Cardiac fibroblast (primary cell): ENCODE results near the gene GREB1.

ENCODE experiments used
- DNase-seq, 2 donors: peaks; one replicate each; pipeline versions ENCODE4 v3.0.0 to v3.0.0-alpha.2; 2010; ENCODE audit warnings: low read depth in 2 of 2
- H3K4me3 ChIP-seq, 2 donors: replicated peaks in 1 of 2; 1 replicate in 1 of 2; 2 replicates in 1 of 2; pipeline ENCODE4 v1.5.1; 2011; ENCODE audit warnings: low read depth in 2 of 2, low read length in 2 of 2, mild to moderate bottlenecking in 2 of 2, moderate library complexity in 1 of 2
- TF ChIP-seq, protein P1 (sequence below): IDR thresholded peaks from one replicate; pipeline ENCODE4 v1.5.1; 2011; ENCODE audit warnings: low read depth, mild to moderate bottlenecking, low read length, inconsistent platforms

Gene GREB1

DNA sequence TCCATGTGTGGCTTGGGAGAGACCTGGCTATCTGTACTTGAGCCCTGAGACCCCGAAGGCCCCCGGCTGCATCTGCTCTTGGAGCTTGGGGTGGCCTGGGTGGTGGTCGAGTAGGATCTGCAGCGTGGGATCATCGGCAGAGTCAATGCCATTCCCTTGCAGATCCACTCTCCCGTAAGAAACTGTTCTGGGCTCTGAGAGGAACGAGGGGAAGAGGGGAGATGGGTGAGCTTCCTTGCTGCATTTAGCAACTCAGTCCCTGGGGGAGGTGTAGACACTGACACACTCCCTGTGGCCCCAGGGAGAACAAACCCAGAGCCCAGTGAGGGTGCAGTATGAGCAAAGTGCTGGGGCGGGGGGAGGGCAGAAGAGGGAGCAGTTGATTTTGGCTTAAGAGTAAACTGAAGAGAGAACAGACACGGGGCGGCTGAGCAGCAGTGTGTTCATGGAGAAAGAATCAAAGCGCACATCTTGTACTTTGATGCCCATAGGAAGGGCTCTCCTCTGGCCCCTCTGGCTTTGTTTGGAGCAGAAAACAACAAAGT lies 8.5 kb downstream of the GREB1 start:
- no peak overlapping the region for H3K4me3 ChIP-seq
- no peak for DNase-seq
- TF ChIP-seq, protein P1, sequence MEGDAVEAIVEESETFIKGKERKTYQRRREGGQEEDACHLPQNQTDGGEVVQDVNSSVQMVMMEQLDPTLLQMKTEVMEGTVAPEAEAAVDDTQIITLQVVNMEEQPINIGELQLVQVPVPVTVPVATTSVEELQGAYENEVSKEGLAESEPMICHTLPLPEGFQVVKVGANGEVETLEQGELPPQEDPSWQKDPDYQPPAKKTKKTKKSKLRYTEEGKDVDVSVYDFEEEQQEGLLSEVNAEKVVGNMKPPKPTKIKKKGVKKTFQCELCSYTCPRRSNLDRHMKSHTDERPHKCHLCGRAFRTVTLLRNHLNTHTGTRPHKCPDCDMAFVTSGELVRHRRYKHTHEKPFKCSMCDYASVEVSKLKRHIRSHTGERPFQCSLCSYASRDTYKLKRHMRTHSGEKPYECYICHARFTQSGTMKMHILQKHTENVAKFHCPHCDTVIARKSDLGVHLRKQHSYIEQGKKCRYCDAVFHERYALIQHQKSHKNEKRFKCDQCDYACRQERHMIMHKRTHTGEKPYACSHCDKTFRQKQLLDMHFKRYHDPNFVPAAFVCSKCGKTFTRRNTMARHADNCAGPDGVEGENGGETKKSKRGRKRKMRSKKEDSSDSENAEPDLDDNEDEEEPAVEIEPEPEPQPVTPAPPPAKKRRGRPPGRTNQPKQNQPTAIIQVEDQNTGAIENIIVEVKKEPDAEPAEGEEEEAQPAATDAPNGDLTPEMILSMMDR, result no peak

DNA sequence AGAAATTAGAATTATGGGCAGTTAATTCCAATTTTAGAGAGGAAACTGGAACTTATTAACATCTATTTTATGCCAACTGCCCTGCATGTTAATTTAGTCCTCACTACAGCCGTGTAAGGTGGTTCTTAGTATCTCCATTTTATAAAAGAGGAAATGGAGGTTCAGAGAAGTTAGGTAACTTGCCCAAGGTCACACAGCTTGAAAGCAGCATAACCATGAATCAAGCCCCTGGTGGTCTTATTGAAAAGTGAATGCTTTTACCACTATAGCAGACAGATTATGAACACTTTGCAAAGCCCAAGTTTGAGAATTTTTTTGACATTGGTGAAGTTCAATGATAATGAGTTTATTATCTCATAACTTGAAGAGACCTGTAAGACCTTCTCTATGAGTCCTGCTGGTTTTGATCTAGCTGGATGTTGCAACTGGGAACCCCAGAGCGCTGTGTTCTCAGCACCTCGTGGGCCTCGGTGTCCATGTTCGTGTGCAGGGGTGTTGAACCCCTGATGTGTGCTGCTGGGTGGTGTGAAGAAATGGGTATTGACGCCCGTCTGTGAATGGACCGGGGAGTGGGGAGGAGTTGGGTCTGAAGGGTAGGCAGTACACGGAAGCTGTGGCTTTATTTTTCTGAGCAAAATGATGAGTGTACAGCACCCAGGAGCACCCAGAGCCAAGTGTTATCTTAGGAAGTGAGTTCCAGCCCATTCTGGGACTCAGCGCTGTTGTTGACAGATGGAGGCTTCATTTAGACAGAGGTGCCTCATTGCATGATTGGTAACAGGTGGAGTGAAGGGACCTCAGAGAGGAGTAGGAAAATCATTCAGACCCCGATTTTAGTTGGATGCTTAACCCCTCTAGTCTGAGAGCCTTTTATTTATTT lies 9.7 kb downstream of the GREB1 start:
- TF ChIP-seq, protein P1, result no peak
- no peak overlapping the region for H3K4me3 ChIP-seq
- no peak for DNase-seq

DNA sequence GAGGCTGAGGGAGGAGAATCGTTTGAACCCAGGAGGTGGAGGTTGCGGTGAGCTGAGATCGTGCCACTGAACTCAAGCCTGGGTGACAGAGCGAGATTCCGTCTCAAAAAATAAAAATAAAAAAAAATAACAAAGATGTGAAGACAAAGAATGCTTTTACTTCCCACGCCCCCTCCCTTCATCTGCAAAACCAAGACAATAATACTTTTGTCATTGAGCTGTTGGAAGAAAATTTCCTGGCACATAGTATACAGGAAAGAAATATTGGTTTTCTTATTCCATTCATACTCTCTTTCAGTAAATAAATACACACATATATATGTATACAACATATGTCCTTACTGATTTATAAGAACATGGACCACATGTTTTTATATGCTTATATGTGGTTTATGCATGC lies 12.2 kb downstream of the GREB1 start:
- TF ChIP-seq, protein P1, result no peak
- no peak for DNase-seq
- H3K4me3 ChIP-seq, result no peak overlapping the region

DNA sequence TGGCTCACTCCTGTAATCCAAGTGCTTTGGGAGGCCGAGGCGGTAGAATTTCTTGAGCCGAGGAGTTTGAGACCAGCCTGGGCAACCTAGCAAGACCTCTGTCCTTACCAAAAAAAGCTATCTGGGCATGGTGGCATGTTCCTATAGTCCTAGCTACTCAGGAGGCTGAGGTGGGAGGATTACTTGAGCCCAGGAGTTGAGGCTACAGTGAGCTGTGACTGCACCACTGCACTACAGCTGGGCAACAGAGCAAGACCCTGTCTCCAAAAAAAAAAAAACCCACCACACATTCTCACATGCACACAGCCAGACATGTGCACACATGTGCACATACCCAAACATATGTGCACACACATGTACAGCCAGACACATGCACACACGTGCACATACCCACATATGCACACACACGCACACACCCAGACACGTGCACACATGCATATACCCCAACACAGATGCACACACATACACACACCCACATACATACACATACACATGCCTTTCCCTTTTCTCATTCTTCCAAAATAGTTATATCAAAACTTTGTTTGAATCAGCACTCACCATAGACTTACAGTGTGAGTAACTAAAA lies 14.2 kb downstream of the GREB1 start:
- TF ChIP-seq, protein P1, result no peak
- no peak overlapping the region for H3K4me3 ChIP-seq
- DNase-seq, result no peak

DNA sequence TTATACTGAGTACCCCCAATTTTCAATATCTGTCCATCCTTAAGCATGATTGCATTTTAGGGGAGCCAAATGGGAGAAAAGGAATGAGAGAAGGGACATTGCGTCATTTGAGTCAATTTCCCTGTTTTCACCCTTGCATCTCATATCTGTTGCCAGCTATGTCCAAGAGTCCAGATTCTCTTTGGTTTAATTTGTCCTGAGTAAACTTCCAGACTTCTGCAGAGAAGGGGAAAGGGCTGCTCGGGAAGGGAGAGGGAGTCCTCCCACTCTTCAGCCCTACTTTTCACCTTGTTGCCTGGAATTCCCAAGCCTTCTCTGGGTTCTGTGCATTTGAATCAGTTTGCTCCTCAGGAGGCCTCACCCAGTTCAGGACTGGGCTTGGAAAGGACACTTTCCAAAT lies 16.5 kb downstream of the GREB1 start:
- TF ChIP-seq, protein P1, result no peak
- H3K4me3 ChIP-seq, result no peak overlapping the region
- DNase-seq, result no peak

DNA sequence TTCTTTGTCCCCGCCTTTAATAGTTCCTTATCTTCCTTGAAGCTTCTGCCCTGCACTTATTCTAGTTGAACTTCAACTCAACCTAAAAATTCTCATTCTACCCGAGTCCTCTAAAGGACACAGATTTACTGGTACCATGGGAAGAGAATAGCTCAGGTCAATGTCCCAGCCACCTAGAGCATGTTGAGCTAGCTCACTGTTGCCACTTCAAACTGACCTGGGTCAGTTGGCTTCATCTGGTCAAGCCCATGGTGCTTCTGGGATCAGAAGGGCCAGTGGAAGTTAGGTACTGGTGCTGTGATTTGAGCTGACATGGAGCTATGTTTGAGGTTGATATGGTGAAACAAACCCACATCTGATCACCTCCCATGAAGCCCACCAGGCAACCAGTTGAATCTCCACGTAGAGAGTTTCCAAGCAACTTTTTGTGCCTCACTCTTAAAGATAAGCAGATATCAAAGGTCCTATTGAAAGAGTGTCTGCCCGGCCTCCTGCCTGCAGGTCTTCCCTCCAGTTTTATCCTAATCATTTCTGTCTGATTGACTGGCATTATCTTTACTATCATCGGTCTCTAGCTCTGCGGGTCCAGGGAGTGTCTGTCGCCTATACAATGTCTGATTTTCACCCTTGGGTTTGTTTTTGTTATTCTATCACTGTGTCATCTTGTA lies 17.2 kb downstream of the GREB1 start:
- no peak for DNase-seq
- TF ChIP-seq, protein P1, result no peak
- H3K4me3 ChIP-seq, result no peak overlapping the region
